ENCODE results near the gene BEST1.

DNA sequence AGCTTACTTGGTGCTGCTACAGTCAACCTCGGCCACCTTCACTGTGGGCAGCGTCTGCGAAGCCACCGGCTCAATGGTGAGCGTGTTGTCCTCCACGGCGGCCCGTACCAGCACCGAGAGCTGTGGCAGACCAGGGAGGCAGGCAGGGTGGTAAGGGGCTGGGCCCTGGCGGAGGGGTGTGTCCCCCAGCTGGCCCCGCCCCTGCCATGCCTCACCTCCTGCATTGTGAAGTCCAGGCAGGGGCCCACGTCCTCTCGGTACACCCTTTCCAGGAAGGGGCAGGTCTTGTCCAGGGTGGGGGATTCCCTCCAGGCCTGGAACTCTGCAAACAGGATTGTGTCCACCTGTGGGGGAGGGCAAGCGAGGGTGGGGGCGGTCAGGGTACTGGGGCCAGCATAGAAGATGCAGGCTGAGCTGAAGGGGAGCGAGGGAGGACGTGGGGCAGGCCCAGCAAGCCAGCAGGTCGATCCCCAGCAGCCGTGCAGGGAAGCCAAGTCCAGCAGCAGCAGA is 45.6 kb upstream of the BEST1 start:
- no peak for TF ChIP-seq CTCF (IDR thresholded peaks at IDR 0.05)
- no peak for TF ChIP-seq SIN3A (IDR thresholded peaks at IDR 0.05; ENCODE audit: borderline replicate concordance, insufficient read depth, low read depth, low read length)
- no peak for TF ChIP-seq POLR2AphosphoS5 (IDR thresholded peaks at IDR 0.05; ENCODE audit: low read depth, low read length)
- TF ChIP-seq REST (IDR thresholded peaks at IDR 0.05; ENCODE audit: insufficient read depth in 1 of 2, low read depth in 2 of 2, low read length in 1 of 2), result no peak
- no peak for TF ChIP-seq TCF7L2 (IDR thresholded peaks at IDR 0.05; ENCODE audit: low read depth, low read length)
